Measurements from ENCODE around the gene STK4. TPM values are rescaled to one million over a fixed set of nuclear protein-coding genes. Genes with fewer than 3 reads are reported as not detected.

The STK4 gene
- total and polyA plus RNA-seq, 2 donors (not counting 3 experiments of a cell fraction or from before 2014, with no cell fraction given) = 9.1 to 29.6 TPM

DNA sequence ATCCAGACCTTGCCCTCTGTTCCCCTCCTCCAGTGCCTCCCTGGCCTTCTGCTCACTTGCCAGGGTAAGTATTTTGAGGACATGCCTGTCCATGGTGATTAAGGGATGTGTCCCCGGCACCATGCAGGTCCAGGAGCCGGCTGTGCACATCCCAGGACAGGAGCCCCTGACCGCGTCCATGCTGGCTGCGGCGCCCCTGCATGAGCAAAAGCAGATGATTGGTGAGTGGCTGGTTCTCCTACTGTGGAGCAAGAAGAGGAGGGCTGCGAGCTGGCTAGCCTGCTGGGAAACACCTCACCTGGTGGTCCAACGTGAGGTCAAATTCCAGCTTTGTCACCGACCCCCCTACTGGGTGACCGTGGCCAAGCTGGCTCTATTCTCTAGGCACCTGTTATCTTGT is 29.8 kb upstream of the STK4 start:
- ChIA-PET POLR2A (no interaction called here), CTCF (interaction anchor here (0.6 to 1.4 kb wide), 2 partner anchors 11 to 29 kb away, joined by 3 to 5 read pairs; no protein-coding TSS in a partner anchor)
- Histone ChIP-seq H3K4me1 (ENCODE audit: control insufficient read depth, extremely low read depth, insufficient read depth, low read length) (peaks cover 12% of the 10 kb centered on the region), H3K4me2 (ENCODE audit: insufficient read depth, low read length) (no peak overlapping the region), H3K27me3 (ENCODE audit: control insufficient read depth in 2 of 2, insufficient read depth in 2 of 2, low read length in 2 of 2) (no peaks in the 10 kb centered on the region), H3K36me3 (ENCODE audit: control insufficient read depth in 2 of 2, extremely low read depth in 1 of 2, insufficient read depth in 2 of 2, low read length in 2 of 2) (peaks cover 0 to 7% of the 10 kb centered on the region in 2 experiments), H3K9me1 (replicated peaks; ENCODE audit: control insufficient read depth, extremely low read depth, insufficient read depth, low read length) (no peaks in the 10 kb centered on the region), H3K9ac (replicated peaks; ENCODE audit: extremely low read depth, insufficient read depth, low read length) (no peak overlapping the region), H2AFZ (ENCODE audit: low read depth, low read length) (no peak overlapping the region), H3K4me3 (replicated peaks in 1 of 3; ENCODE audit: insufficient read depth in 1 of 3, low read depth in 1 of 3, low read length in 3 of 3) (no peak overlapping the region), H3K27ac (ENCODE audit: insufficient read depth, low read depth, low read length) (no peak overlapping the region), H3K79me2 (ENCODE audit: control insufficient read depth, insufficient read depth, low read length) (no peaks in the 10 kb centered on the region), H4K20me1 (replicated peaks; ENCODE audit: control insufficient read depth, extremely low read depth, insufficient read depth, low read length) (no peaks in the 10 kb centered on the region), H3K9me3 (replicated peaks; ENCODE audit: control insufficient read depth, insufficient read depth, low read length) (no peaks in the 10 kb centered on the region)
- BruUV-seq (replicated peaks) = no TSS peak
- DNase-seq (ENCODE audit: low read depth, low spot score) (no peak), FAIRE-seq (no peak)
- dilution Hi-C loops (cut with MboI; ENCODE audit: extremely low pct_ligation_motif_present, low sequenced_read_pairs) (no loop called here), intact Hi-C loops (cut with micrococcal nuclease) (no loop called here)
- TF ChIP-seq POLR2AphosphoS5 (IDR thresholded peaks at IDR 0.05; ENCODE audit: insufficient read depth, low read depth, low read length) (no peak), JUN (IDR thresholded peaks at IDR 0.05; ENCODE audit: borderline replicate concordance, insufficient read depth, insufficient read length, low read depth) (no peak), POLR2A (IDR thresholded peaks at IDR 0.05; ENCODE audit: low read depth, low read length) (no peak), GATA2 (IDR thresholded peaks at IDR 0.05; ENCODE audit: insufficient read depth, insufficient read length, low read depth, low read length) (no peak), EZH2 (IDR thresholded peaks at IDR 0.05; ENCODE audit: borderline replicate concordance, low read depth, low read length, severe bottlenecking) (no peak), MYC (IDR thresholded peaks at IDR 0.05; ENCODE audit: low read depth, low read length) (no peak), FOS (IDR thresholded peaks at IDR 0.05; ENCODE audit: borderline replicate concordance, insufficient read depth, low read length) (no peak)
- TF ChIP-seq, protein P1, sequence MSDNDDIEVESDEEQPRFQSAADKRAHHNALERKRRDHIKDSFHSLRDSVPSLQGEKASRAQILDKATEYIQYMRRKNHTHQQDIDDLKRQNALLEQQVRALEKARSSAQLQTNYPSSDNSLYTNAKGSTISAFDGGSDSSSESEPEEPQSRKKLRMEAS (IDR thresholded peaks at IDR 0.05; ENCODE audit: insufficient read depth, insufficient read length) = no peak
- TF ChIP-seq, protein P2, sequence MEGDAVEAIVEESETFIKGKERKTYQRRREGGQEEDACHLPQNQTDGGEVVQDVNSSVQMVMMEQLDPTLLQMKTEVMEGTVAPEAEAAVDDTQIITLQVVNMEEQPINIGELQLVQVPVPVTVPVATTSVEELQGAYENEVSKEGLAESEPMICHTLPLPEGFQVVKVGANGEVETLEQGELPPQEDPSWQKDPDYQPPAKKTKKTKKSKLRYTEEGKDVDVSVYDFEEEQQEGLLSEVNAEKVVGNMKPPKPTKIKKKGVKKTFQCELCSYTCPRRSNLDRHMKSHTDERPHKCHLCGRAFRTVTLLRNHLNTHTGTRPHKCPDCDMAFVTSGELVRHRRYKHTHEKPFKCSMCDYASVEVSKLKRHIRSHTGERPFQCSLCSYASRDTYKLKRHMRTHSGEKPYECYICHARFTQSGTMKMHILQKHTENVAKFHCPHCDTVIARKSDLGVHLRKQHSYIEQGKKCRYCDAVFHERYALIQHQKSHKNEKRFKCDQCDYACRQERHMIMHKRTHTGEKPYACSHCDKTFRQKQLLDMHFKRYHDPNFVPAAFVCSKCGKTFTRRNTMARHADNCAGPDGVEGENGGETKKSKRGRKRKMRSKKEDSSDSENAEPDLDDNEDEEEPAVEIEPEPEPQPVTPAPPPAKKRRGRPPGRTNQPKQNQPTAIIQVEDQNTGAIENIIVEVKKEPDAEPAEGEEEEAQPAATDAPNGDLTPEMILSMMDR (IDR thresholded peaks at IDR 0.05; ENCODE audit: extremely low read depth in 1 of 2, insufficient read depth in 1 of 2, low read depth in 1 of 2, low read length in 2 of 2) = no peak

Data from endothelial cell of umbilical vein (primary cell).